ENCODE data around the gene PPARG. TPM values are rescaled to one million over a fixed set of nuclear protein-coding genes. Genes with fewer than 3 reads are reported as not detected.

PPARG gene
- total and polyA plus RNA-seq, 10 of the 15 experiments (the other 5 are each of a cell fraction or from before 2014, with no cell fraction given), result 0.06 to 0.86 (median 0.12) TPM; not detected in 5

- ATAC-seq (no peak), DNase-seq (ENCODE audit: low read depth, low spot score) (no peak), FAIRE-seq (no peak)
- Histone ChIP-seq H3K4me1 (ENCODE audit: control insufficient read depth, insufficient read depth, low read length) (no peaks in the 10 kb centered on the region), H3K36me3 (ENCODE audit: control insufficient read depth in 2 of 2, insufficient read depth in 2 of 2, low read length in 1 of 2) (no peaks in the 10 kb centered on the region), H2AFZ (ENCODE audit: control insufficient read depth, low read depth, low read length) (no peak overlapping the region), H3K9me3 (replicated peaks; ENCODE audit: control insufficient read depth, insufficient read depth, low read length) (no peaks in the 10 kb centered on the region), H3K4me2 (ENCODE audit: control insufficient read depth, insufficient read depth) (no peak overlapping the region), H3K27me3 (replicated peaks in 1 of 2; ENCODE audit: control insufficient read depth in 2 of 2, insufficient read depth in 2 of 2, low read length in 1 of 2) (no peaks in the 10 kb centered on the region), H3K4me3 (no peak overlapping the region), H3K27ac (ENCODE audit: control insufficient read depth, insufficient read depth) (no peak overlapping the region), H3K9ac (ENCODE audit: control insufficient read depth, insufficient read depth, low read length) (no peak overlapping the region), H4K20me1 (ENCODE audit: control insufficient read depth, insufficient read depth) (no peaks in the 10 kb centered on the region), H3K79me2 (ENCODE audit: control insufficient read depth, insufficient read depth, low read length) (no peaks in the 10 kb centered on the region)
- ChIA-PET POLR2A (no interaction called here), RAD21 (ENCODE audit: unreplicated experiment) (interaction anchor here (1.4 to 4.7 kb wide), 5 partner anchors 282 to 345 kb away, joined by 5 to 139 read pairs (median 17); no protein-coding TSS in a partner anchor), SMC1A (ENCODE audit: uncharacterized antibody, unreplicated experiment) (interaction anchor here (0.6 to 6.5 kb wide), 6 partner anchors 282 to 340 kb away, joined by 3 to 187 read pairs (median 8); no protein-coding TSS in a partner anchor), CTCF (interaction anchor here (0.8 to 4.5 kb wide), 6 partner anchors 290 to 352 kb away, joined by 3 to 255 read pairs (median 4); no protein-coding TSS in a partner anchor)
- WGBS (ENCODE audit: insufficient coverage, insufficient replicate concordance, low lambda C conversion rate, missing lambda C conversion rate), result 38% methylated on average over 5 of the region's 5 CpGs
- no peak for TF ChIP-seq POLR2AphosphoS5 (IDR thresholded peaks at IDR 0.05; ENCODE audit: low read length)
- TF ChIP-seq ZNF207 (IDR thresholded peaks at IDR 0.05; ENCODE audit: borderline replicate concordance), result no peak
- no peak for TF ChIP-seq NFYB (IDR thresholded peaks at IDR 0.05; ENCODE audit: insufficient read depth, low read depth, low read length)
- no peak for TF ChIP-seq NFYA (IDR thresholded peaks at IDR 0.05; ENCODE audit: borderline replicate concordance, low read depth, low read length)
- no peak for TF ChIP-seq SREBF2 (IDR thresholded peaks at IDR 0.05; ENCODE audit: low read length)
- no peak for TF ChIP-seq TCF7 (IDR thresholded peaks at IDR 0.05; ENCODE audit: borderline replicate concordance)
- TF ChIP-seq MTA3 (IDR thresholded peaks at IDR 0.05; ENCODE audit: borderline replicate concordance, low read length), result no peak
- in situ Hi-C loops (cut with MboI), result loop anchor here (5.0 kb wide), 1 partner anchor 340 kb away; no protein-coding TSS in a partner anchor
- intact Hi-C loops (cut with micrococcal nuclease; ENCODE audit: unreplicated experiment), result loop anchor here (10.0 kb wide), 1 partner anchor 182 kb away; no protein-coding TSS in a partner anchor
- no TSS peak for BruUV-seq (replicated peaks)
These were observed 188.4 kb downstream of the PPARG start for GRCh38 chr3:12477256-12477655.

GRCh38 chr3:12478326-12478725 lies 189.5 kb downstream of the PPARG start:
- Histone ChIP-seq H2AFZ (ENCODE audit: control insufficient read depth, low read depth, low read length) (no peak overlapping the region), H3K27me3 (replicated peaks in 1 of 2; ENCODE audit: control insufficient read depth in 2 of 2, insufficient read depth in 2 of 2, low read length in 1 of 2) (no peaks in the 10 kb centered on the region), H3K9ac (ENCODE audit: control insufficient read depth, insufficient read depth, low read length) (no peak overlapping the region), H3K4me3 (no peak overlapping the region), H4K20me1 (ENCODE audit: control insufficient read depth, insufficient read depth) (no peaks in the 10 kb centered on the region), H3K79me2 (ENCODE audit: control insufficient read depth, insufficient read depth, low read length) (no peaks in the 10 kb centered on the region), H3K4me2 (ENCODE audit: control insufficient read depth, insufficient read depth) (no peak overlapping the region), H3K9me3 (replicated peaks; ENCODE audit: control insufficient read depth, insufficient read depth, low read length) (no peaks in the 10 kb centered on the region), H3K27ac (ENCODE audit: control insufficient read depth, insufficient read depth) (no peak overlapping the region), H3K36me3 (ENCODE audit: control insufficient read depth in 2 of 2, insufficient read depth in 2 of 2, low read length in 1 of 2) (no peaks in the 10 kb centered on the region), H3K4me1 (ENCODE audit: control insufficient read depth, insufficient read depth, low read length) (no peaks in the 10 kb centered on the region)
- ChIA-PET RAD21 (ENCODE audit: unreplicated experiment) (interaction anchor here (0.6 to 4.7 kb wide), 6 partner anchors 8 to 341 kb away, joined by 3 to 139 read pairs (median 16); no protein-coding TSS in a partner anchor), POLR2A (no interaction called here), CTCF (interaction anchor here (0.8 to 4.5 kb wide), 11 partner anchors 8 to 353 kb away, joined by 3 to 255 read pairs (median 5); no protein-coding TSS in a partner anchor), SMC1A (ENCODE audit: uncharacterized antibody, unreplicated experiment) (interaction anchor here (1.1 to 6.5 kb wide), 8 partner anchors 8 to 388 kb away, joined by 3 to 187 read pairs (median 9); no protein-coding TSS in a partner anchor)
- DNase-seq (ENCODE audit: low read depth, low spot score), result no peak
- in situ Hi-C loops (cut with MboI) (loop anchor here (5.0 kb wide), 1 partner anchor 341 kb away; no protein-coding TSS in a partner anchor), intact Hi-C loops (cut with micrococcal nuclease; ENCODE audit: unreplicated experiment) (loop anchor here (10.0 kb wide), 1 partner anchor 184 kb away; no protein-coding TSS in a partner anchor)
- WGBS (ENCODE audit: insufficient coverage, insufficient replicate concordance, low lambda C conversion rate, missing lambda C conversion rate), result 41% methylated on average over 5 of the region's 5 CpGs
- BruUV-seq (replicated peaks), result no TSS peak
- ATAC-seq, result no peak
- FAIRE-seq, result no peak
- TF ChIP-seq GATAD2B (conservative IDR thresholded peaks at IDR 0.05; ENCODE audit: low read depth) (no peak), FOXM1 (IDR thresholded peaks at IDR 0.05; ENCODE audit: low read depth, low read length) (no peak), USF1 (IDR thresholded peaks at IDR 0.05; ENCODE audit: borderline replicate concordance, extremely low read length, insufficient read depth, low read depth, low read length) (no peak), MTA3 (IDR thresholded peaks at IDR 0.05; ENCODE audit: borderline replicate concordance, low read length) (no peak), POLR2AphosphoS2 (IDR thresholded peaks at IDR 0.05; ENCODE audit: low read depth, low read length) (no peak), ZNF687 (IDR thresholded peaks at IDR 0.05) (no peak)
